ENCODE data around the gene FAM3A.

FAM3A gene

GRCh38 chrX:154473683-154474082, 42.3 kb downstream of the FAM3A start:
- Histone ChIP-seq H3K27ac (ENCODE audit: low read depth, low read length, poor library complexity, severe bottlenecking) (no peak overlapping the region), H3K9me2 (ENCODE audit: low read depth, low read length) (no peaks in the 10 kb centered on the region), H3K4me1 (ENCODE audit: insufficient read depth, low read length, severe bottlenecking) (peaks cover 6% of the 10 kb centered on the region), H3K4me3 (ENCODE audit: low read depth, low read length, poor library complexity, severe bottlenecking) (no peak overlapping the region), H4K20me1 (ENCODE audit: insufficient read depth, low read length) (no peaks in the 10 kb centered on the region), H3F3A (ENCODE audit: insufficient read depth, low read length) (no peaks in the 10 kb centered on the region), H3K9ac (ENCODE audit: low read length) (no peak overlapping the region), H3K27me3 (ENCODE audit: insufficient read depth, low read length) (no peaks in the 10 kb centered on the region), H3K9me3 (ENCODE audit: low read length) (no peaks in the 10 kb centered on the region), H3K4me2 (ENCODE audit: low read length) (no peak overlapping the region), H2AFZ (ENCODE audit: low read length) (no peak overlapping the region), H3K79me2 (ENCODE audit: insufficient read depth, low read length) (no peaks in the 10 kb centered on the region), H3K36me3 (ENCODE audit: insufficient read depth, low read length) (peaks cover 5% of the 10 kb centered on the region; the same call in 1 of the 2 replicates)
- TF ChIP-seq EZH2 (IDR thresholded peaks at IDR 0.05; ENCODE audit: borderline replicate concordance, low read length) (no peak), CTCF (IDR thresholded peaks at IDR 0.05; ENCODE audit: low read length) (no peak)

- Histone ChIP-seq H3K4me1 (ENCODE audit: insufficient read depth, low read length, severe bottlenecking) (peaks cover 3% of the 10 kb centered on the region), H3K9me3 (ENCODE audit: low read length) (no peaks in the 10 kb centered on the region), H3K4me3 (ENCODE audit: low read depth, low read length, poor library complexity, severe bottlenecking) (no peak overlapping the region), H3K36me3 (ENCODE audit: insufficient read depth, low read length) (peaks cover 5% of the 10 kb centered on the region; the same call in 1 of the 2 replicates), H3K27me3 (ENCODE audit: insufficient read depth, low read length) (no peaks in the 10 kb centered on the region), H3F3A (ENCODE audit: insufficient read depth, low read length) (no peaks in the 10 kb centered on the region), H3K9ac (ENCODE audit: low read length) (no peak overlapping the region), H3K9me2 (ENCODE audit: low read depth, low read length) (no peaks in the 10 kb centered on the region), H3K27ac (ENCODE audit: low read depth, low read length, poor library complexity, severe bottlenecking) (no peak overlapping the region), H3K4me2 (ENCODE audit: low read length) (no peak overlapping the region), H4K20me1 (ENCODE audit: insufficient read depth, low read length) (no peaks in the 10 kb centered on the region), H2AFZ (ENCODE audit: low read length) (no peak overlapping the region), H3K79me2 (ENCODE audit: insufficient read depth, low read length) (no peaks in the 10 kb centered on the region)
- TF ChIP-seq CTCF (IDR thresholded peaks at IDR 0.05; ENCODE audit: low read length), result no peak
- TF ChIP-seq EZH2 (IDR thresholded peaks at IDR 0.05; ENCODE audit: borderline replicate concordance, low read length), result no peak
These were observed 43.1 kb downstream of the FAM3A start for GRCh38 chrX:154472685-154473632.

GRCh38 chrX:154471839-154472684, 44.0 kb downstream of the FAM3A start:
- H3F3A ChIP-seq (ENCODE audit: insufficient read depth, low read length), result no peaks in the 10 kb centered on the region
- H3K9me2 ChIP-seq (ENCODE audit: low read depth, low read length), result no peaks in the 10 kb centered on the region
- no peak overlapping the region for H3K4me3 ChIP-seq (ENCODE audit: low read depth, low read length, poor library complexity, severe bottlenecking)
- no peaks in the 10 kb centered on the region for H3K27me3 ChIP-seq (ENCODE audit: insufficient read depth, low read length)
- no peaks in the 10 kb centered on the region for H3K4me1 ChIP-seq (ENCODE audit: insufficient read depth, low read length, severe bottlenecking)
- H3K27ac ChIP-seq (ENCODE audit: low read depth, low read length, poor library complexity, severe bottlenecking), result no peak overlapping the region
- H4K20me1 ChIP-seq (ENCODE audit: insufficient read depth, low read length), result no peaks in the 10 kb centered on the region
- H3K9me3 ChIP-seq (ENCODE audit: low read length), result no peaks in the 10 kb centered on the region
- TF ChIP-seq EZH2 (IDR thresholded peaks at IDR 0.05; ENCODE audit: borderline replicate concordance, low read length) (no peak), CTCF (IDR thresholded peaks at IDR 0.05; ENCODE audit: low read length) (no peak)
- no peak overlapping the region for H3K4me2 ChIP-seq (ENCODE audit: low read length)
- H3K36me3 ChIP-seq (ENCODE audit: insufficient read depth, low read length), result peaks cover 5% of the 10 kb centered on the region; the same call in 1 of the 2 replicates
- H3K9ac ChIP-seq (ENCODE audit: low read length), result no peak overlapping the region
- no peaks in the 10 kb centered on the region for H3K79me2 ChIP-seq (ENCODE audit: insufficient read depth, low read length)
- no peak overlapping the region for H2AFZ ChIP-seq (ENCODE audit: low read length)

Data from OCI-LY1 (cell line).